GM04504 (cell line): ENCODE data around the gene ZC3H12C.
"Not testable (repeated sequence)": the region's sequence is repeated elsewhere in the genome, so short reads cannot be mapped to it uniquely, and the experiment has no call there.

Experiments used
- DNase-seq: peaks from one replicate; pipeline ENCODE4 v3.0.0-alpha.2; 2012; ENCODE audit warnings: low read depth

ZC3H12C gene

DNA sequence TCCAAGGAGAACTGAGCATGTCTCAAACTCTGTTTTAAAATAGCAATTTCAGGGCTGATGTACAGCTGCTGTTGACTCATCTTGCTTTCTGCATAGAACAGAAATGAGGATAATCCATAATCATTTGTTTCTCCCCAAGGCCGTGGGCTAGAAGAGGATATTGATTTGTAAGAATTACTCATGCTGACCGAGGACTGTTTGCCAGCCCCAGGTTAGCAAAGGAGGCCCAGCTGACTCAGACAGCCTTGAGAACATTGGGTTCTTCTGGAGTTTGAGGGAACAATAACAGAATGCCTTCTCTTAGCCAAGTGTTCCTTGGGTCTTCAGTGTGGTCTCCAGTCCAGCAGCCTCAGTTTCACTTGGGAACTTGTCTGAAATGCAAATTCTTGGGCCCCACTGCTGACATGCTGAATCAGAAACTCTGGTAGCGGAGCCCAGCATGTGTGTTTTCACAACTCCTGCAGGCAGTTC lies 92.0 kb downstream of the ZC3H12C start:
- DNase-seq: no peak

DNA sequence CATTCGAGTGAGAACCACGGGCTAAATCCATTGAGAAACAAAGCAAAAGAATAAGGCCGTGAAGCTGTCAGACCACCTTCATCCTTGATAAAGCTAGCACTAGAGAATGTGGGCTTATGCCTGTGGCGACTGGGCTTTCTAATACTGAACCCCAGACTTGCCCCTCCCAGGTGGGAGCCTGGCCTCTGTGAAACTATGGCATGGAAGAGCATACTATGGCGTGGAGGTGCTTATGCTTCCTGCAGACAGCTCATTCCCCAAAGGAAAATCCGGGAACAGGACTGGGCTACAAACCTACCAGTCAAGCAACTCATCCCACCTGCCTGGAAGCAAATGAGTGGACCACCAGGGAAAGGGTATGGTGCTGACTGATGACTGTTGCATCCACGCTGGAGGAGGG lies 92.4 kb downstream of the ZC3H12C start:
- no peak for DNase-seq

DNA sequence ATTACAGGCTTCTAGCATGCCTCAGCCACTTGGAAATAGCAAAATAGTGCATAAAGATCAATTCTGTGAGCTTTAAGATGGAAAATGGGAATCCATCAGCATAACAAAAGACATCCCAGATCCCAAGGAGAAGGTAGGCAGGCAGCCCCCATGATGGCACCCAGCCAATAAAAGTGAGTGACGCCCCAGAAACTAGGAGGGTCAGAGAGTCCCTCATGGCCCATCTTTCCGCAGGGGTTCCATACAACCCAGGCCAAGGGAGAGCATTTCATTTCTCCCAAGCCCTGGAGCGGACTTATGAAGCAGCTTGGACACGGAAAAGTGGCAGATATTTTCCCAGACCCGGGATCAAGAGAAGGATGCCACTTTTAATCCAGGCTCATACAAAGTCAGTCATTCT lies 93.3 kb downstream of the ZC3H12C start:
- no peak for DNase-seq

DNA sequence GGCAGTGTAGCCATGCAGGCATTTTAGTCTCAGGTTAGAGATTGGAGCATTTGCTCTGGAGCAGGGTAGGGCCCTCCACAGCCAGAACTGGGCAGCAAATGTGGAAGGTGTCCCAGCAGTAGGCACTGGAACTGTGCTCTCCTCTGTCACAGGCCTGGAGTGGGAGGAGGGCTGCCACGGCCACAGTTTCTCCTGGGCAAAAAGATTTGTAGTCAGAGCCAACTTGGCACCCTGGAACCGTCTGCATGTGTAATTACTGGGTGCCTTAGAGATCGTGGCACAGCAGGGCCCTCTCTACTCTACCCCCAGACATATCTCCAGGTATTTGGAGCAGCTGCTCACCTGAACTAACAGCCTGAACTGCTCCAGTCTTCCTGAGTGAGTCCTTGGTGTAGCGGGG lies 93.7 kb downstream of the ZC3H12C start:
- no peak for DNase-seq

DNA sequence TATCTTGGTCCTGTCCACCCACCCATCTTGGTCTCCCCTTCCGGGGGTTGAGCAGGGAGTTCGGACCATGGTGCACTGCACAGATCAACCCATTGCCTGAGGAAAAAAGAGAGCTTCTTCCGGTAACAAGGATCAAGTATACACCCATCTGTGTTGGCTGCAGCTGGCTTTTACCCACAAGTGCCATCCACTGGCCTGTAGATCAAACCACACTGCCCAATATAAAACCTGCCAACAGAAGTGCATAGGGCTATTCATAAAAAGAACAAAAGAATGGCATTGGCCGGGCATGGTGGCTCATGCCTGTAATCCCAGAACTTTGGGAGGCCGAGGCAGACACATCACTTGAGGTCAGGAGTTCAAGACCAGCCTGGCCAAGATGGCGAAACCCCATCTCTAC lies 94.5 kb downstream of the ZC3H12C start:
- no peak for DNase-seq

DNA sequence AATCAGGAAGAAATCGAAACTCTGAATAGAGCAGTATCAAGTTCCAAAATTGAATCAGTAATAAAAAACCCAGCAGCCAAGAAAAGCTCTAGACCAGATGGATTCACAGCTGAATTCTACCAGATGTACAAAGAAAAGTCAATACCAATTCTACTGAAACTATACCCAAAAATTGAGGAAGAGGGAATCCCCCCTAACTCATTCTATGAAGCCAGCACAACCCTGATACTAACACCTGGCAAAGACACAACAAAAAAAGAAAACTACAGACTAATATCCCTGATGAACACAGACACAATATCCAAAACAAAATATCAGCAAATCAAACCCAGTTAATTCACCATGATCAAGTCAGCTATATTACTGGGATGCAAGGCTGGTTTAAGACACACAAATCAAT lies 97.7 kb downstream of the ZC3H12C start:
- no peak for DNase-seq

DNA sequence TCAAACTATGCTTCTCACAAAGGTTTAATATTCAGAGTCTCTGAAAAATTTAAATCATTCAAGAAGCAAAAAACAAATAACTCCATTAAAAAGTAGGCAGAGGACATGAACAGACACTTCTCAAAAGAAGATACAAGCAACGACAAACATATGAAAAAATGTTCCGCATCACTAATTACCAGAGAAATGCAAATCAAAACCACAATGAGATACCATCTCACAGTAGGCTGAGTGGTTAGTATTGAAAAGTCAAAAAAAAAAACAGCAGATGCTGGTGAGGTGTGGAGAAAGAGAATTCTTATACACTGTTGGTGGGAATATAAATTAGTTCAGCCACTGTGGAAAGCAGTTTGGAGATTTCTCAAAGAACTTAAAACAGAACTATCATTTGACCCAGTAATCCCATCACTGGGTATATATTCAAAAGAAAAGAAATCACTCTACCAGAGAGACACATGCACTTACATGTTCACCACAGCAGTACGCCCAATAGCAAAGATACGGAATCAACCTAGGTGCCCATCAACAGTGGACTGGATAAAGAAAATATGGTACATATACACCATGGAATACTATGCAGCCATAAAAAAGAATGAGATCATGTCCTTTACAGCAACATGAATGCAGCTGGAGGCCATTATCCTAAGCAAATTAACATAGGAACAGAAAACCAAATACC lies 99.6 kb downstream of the ZC3H12C start:
- not testable (repeated sequence) for DNase-seq

DNA sequence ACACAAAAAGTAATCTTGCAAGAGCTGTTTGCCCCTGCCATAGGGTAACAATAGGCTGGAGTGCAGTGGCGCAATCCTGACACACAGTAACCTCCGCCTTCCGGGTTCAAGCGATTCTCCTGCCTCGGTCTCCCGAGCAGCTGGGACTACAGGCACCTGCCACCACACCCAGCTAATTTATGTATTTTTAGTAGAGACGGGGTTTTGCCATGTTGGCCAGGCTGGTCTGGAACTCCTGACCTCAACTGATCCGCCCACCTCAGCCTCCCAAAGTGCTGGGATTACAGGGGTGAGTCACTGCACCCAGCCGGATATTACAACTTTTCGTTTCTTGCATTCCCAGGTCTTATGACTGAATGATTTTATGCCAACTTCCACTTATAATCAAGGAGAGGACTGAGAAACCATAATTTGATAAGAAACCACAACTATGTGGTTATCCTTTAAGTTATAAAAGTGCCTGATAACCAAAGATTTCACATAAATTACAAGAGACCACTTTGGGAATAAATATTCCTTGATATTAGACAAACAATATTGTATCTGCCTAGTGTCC lies 101.1 kb downstream of the ZC3H12C start:
- DNase-seq: not testable (repeated sequence)

DNA sequence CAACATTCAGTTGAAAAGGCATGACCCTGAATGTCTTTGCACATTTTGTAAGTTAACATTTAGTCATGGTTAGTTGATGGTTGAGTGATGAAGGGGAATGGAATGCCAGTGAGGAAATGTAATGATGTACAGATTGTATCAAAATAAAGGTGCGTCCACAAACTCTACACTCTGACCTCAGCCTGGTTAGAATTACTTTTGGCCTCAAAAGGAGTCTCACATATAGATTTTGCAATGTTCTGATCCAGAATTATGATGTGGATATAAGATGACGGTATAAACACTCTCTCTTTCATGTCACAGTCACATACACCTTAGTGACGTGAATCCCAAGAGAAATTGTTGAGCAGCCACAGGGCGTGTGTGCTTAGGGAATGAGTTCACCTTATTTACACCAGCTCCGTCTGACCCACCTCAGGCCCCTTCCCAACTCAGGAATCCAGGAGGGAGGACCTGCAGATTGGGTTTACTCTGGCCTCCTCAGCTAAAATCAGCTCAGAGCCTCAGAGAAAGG lies 103.1 kb downstream of the ZC3H12C start:
- peak; percentile 62 for DNase-seq

DNA sequence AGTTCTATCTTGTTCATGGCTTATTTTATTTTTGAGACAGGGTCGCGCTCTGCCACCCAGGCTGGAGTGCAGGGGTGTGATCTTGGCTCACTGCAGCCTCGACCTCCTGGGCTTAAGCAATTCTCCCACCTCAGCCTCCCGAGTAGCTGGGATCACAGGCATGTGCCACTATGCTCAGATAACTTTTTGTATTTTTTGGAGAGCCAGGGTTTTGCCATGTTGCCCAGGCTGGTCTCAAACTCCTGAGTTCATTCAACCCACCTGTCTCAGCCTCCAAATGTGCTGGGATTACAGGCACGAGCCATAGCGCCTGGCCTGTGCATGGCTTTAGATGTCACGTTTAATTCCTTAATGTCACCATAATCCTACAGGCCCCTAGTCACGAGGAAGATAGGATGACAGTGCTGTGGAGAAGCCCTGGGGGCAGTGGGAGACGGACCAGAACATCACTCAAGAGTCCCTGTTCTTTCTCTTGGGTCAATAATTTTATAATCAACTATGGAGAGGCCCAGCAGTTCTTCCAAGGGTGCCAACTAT lies 103.8 kb downstream of the ZC3H12C start:
- no peak for DNase-seq

DNA sequence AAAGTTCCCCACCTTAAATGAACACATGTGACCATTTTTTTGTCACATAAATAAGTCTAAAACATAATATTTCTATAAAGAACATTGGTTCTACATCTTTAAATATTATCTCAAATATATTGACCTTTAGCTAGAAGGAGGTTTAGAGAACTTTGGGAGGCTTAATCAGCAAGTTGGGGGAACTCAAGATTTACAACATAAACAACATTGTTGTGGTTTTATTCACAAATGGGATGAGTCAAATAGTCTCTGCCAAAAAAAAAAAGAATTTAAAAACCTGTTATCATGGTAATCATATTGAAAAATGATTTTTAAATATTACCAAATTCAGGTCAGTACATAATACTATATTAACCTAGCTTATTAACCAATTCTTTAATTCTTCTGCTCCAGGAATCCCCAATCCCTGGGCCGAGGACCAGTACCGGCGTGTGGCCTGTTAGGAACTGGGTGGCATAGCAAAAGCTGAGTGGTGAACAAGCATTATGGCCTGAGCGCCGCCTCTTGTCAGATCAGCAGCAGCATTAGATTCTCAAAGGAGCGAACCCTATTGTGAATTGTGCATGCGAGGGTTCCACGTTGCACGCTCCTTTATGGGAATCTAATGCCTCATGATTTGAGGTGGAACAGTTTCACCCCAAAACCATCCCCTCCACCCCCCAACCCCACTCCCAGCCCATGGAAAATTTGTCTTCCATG lies 105.0 kb downstream of the ZC3H12C start:
- no peak for DNase-seq

DNA sequence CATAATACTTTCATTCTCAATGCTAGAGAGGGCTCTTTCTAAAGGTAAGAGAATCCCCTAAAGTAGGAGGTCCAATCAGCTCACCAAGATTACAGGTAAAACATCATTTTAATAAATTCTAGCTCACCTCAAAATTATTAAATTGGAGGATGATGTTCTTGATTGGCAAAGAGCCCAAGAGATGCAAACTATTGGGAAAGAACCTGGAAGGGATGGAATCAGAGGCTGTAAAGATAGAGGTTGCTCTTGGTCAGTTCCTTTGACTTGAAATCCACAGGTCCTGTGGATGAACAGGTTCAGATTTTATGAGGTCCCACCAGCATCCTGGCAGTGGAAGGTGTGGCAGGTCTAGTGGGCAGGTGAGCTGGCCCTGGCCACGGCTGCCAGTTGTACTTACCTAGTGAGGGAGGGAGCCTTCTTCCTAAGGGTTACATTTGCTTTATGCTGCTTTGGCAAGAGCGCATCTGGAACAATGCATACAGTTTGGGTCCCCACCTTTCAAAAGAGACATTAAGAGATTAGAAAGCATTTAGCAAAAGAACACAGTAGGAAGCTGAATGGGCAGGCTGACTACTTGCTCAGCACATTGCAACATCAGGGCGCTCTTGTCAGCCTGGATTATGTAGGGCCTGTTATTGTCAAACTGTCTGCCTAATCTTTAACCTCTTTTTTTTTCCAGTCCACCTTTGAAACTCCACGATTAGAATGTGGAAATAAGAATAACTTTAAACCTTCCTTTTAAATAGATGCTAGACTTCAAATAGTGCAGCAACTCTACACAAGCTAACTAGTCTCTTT lies 106.2 kb downstream of the ZC3H12C start:
- no peak for DNase-seq

DNA sequence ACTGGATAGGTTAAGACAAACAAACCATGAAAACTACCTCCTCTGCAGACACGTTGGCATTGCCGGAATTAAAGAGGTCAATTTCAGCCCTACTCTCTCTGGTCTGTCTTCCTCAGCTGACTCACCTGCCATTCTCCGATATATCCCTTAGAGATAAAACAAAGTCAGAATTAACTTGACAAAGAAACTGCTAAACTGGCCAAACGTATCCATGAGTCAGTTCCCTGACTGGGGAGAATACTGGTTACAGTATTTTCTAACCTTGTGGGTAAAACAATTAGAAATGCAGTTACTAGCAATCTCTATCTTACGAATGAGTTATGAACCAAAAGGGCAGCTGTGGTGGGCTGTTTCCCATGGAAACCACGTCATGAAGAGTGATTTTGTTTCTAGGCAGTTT lies 107.0 kb downstream of the ZC3H12C start:
- DNase-seq: no peak

DNA sequence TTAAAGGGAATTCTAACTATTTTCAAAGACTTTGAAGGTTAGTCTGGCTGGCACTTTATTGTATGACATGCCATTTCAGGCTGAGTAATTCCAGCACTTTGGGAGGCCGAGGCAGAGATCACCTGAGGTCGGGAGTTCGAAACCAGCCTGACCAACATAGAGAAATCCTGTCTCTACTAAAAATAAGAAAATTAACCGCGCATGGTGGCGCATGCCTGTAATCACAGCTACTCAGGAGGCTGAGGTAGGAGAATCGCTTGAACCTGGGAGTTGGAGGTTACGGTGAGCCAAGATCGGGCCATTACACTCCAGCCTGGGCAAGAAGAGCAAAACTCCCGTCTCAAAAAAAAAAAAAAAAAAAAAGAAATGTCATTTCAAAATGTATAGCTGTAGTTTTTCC lies 107.6 kb downstream of the ZC3H12C start:
- DNase-seq: no peak

DNA sequence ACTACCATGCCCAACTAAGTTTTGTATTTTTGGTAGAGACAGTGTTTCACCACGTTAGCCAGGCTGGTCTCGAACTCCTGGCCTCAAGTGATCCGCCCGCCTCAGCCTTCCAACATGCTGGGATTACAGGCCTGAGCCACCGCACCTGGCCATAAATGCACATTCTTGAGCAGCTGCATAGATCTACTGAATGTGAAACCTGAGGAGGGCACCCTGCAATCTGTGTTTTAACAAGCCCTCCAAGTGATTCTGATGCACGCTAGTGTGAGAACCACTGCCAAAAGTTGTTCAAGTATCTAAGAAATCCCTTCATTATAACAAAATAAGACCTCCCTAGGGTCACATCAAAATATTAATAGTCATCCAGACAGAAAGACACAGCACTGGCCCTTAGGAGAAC lies 113.9 kb downstream of the ZC3H12C start:
- no peak for DNase-seq

DNA sequence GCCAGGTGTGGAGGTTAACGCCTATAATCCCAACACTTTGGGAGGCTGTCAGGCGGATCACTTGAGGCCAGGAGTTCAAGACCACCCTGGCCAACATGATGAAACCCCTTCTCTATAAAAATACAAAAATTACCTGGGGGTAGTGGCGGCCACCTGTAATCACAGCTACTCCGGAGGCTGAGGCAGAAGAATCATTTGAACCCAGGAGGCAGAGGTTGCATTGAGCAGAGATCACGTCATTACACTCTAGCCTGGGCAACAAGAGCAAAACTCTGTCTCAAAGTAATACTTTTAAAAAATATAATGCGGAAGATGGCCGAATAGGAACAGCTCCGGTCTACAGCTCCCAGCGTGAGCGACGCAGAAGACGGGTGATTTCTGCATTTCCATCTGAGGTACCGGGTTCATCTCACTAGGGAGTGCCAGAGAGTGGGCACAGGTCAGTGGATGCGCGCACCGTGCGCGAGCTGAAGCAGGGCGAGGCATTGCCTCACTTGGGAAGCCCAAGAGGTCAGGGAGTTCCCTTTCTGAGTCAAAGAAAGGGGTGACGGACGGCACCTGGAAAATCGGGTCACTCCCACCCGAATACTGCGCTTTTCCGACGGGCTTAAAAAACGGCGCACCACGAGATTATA lies 115.6 kb downstream of the ZC3H12C start:
- not testable (repeated sequence) for DNase-seq

DNA sequence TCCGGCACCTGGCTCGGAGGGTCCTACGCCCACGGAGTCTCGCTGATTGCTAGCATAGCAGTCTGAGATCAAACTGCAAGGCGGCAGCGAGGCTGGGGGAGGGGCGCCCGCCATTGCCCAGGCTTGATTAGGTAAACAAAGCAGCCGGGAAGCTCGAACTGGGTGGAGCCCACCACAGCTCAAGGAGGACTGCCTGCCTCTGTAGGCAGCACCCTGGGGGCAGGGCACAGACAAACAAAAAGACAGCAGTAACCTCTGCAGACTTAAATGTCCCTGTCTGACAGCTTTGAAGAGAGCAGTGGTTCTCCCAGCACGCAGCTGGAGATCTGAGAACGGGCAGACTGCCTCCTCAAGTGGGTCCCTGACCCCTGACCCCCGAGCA lies 116.1 kb downstream of the ZC3H12C start:
- DNase-seq: not testable (repeated sequence)

DNA sequence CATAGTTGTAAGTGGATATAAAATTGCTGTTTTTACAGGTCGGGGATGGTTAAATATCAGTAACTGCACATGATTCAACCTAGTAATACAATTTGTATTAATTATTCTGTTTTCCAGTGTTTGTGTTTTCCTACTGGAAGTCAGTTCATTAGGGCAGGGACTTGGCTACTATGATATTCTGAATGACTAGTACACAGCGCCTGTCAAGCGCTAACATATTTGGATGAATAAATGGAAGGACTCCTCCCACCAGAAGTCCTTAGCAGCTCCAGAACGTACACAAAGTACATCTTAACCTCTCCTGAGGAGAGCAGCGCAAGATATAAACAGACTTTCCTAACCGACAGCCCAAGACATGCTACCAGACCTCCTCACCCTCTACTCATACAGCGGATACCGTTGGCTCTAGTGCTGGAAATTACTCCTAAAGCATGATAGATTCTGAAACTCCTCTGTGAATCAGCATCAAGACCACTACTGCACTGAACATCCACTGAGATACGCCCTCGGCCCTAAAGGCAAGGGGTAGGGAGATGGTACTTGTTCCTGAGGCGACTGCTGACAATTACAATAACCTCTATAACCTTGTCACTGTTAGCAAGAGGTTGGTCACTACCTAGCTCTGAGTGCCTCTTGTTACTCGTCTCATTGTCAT lies 124.2 kb downstream of the ZC3H12C start:
- no peak for DNase-seq

DNA sequence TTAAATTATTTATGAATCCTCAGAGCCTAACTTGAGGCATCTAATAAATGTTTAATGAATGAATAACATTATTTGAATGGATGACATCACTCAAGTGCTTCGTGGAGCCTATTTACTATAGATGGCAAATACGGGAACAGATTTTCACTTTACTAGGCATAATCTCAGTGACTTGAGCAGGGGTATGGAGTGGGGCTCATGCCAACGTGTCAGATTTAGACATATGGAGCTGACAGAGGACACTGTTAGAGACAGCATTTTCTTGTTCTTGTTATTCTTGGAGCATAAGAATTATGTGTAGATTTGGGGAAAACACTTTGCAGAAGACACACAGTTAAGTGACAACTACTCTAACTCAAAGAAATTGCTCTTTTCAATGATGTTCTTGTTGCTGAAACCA lies 124.7 kb downstream of the ZC3H12C start:
- DNase-seq: no peak

DNA sequence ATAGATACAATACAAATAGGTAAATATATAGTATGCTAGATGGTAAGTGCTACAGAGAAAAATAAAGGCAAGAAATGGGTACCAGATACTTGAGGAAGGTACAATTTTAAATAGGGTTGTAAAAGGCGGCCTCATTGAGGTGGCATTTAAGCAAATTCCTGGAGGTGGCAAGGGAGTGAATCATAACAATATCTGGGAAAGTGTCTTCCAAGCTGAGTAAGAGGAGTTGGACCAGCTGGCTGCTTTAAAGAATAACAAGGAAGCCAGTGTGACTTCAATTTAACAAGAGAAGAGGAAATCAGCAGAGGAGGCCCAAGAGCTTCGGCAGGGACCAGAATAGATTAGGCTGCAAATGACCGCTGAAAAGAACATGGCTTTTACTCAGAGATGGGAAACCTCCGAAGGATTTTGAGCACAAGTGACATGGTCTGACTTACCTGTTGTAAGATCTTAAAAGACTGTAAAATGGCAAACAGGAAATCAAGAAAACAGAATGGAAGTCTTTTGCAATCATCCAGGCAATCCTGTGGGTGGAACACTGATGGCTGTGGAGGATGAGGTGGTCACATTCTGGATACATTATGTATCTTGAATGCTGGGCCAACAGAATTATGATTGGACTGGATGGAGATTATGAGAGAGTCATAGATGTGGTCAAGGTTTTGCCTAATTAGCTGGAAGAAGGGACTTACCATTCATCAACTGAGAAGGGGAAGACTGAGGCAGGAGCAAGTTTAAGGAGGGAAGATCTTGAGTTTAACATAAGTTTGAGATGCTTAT lies 126.0 kb downstream of the ZC3H12C start:
- DNase-seq: no peak
